Measurements from ENCODE around the gene GPN2. TPM values are rescaled to one million over a fixed set of nuclear protein-coding genes. Genes with fewer than 3 reads are reported as not detected.
"Not testable (repeated sequence)": the region's sequence is repeated elsewhere in the genome, so short reads cannot be mapped to it uniquely, and the experiment has no call there.

Gene GPN2
- polyA plus RNA-seq, 4 donors = 20.1 to 34.5 (median 30.1) TPM

GRCh38 chr1:26837665-26838064 is 52.4 kb downstream of the GPN2 start:
- DNase-seq (ENCODE audit: low read depth in 4 of 4, low spot score in 3 of 4) = not testable (repeated sequence)

- DNase-seq (ENCODE audit: low read depth in 4 of 4, low spot score in 3 of 4) = no peak
Measured at GRCh38 chr1:26833432-26834405, 56.4 kb downstream of the GPN2 start.

DNA sequence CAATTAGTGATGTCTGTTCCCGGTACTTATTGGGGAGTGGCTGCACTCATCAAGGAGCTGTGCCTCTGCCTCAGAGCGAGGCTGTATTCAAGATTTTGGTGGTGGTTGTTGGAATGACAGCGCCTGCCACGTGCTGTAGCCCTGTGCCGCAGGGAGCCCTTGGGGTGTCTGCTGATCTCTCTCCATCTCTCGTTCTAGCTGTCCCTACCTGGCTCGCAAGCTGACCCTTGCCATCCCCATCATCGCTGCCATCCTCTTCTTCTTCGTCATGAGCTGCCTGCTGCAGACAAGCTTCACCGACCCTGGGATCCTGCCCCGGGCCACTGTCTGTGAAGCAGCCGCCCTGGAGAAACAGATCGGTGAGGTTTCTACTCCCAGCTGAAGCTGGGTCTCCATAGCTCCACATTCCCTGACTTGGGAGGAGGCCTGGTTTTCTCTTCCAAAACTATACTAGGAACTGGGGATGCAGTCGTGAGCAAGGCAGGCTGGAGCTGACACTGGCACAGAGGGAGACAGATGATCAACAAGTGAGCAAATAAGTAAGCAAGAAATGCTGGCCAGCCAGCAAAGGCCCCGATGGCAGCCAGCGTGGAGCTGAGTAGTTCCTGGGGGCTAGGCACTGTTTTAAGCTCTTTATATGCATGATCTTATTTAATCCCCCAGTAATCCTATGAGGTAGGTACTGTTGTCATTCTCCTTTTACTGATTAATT is 57.7 kb downstream of the GPN2 start:
- no peak for DNase-seq (ENCODE audit: low read depth in 4 of 4, low spot score in 3 of 4)

DNA sequence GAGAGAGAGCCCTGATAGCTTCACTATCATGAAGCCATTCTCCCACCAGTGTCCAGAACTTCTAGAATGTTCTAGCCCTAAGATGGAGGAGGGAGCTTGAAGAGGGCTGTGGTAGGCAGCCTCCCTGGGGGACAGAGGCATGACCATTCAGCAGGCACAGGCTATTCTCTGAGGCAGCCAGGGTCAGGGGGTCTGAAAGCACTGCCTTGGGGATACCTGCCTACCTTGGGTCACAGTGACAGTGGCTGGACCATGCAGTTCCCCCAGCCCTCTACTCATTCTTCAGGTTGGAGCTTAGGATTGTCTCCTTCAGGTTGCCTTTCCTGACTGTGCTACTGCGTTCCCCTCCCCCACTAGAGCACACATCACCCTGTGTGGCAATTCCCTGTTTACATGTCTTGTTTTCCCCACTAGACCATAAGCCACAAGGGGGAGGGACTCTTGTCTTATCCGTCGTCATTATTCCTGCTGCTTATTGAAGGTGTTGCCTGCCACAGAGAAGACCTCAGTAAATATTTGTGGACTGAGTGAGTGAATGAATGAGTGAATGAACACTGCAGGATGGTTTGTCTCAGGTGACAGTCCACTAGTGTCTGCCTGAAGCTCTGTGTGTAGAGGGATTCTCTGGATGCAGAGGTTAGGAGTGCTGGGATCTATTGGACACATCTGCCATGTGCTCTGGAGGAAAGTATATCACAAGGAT is 58.4 kb downstream of the GPN2 start:
- no peak for DNase-seq (ENCODE audit: low read depth in 4 of 4, low spot score in 3 of 4)

DNA sequence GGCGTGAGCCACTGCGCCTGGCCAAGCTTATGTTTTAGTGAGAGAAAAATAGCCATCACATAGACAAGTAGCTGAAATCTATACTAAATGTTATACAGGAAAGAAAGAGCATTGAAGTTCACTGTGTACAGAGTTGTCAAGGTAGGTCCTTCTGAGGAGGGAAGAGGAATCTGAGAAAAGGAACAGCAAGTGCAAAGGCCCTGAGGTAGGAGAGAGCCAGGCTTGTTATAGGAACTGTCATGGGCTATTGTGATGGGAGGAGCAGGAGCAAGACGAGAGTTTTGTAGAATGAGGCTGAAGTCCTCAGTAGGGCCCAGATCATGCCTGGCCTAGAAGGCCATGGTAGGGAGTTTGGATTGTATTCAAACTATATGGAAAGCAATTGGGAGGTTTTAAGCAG is 59.0 kb downstream of the GPN2 start:
- no peak for DNase-seq (ENCODE audit: low read depth in 4 of 4, low spot score in 3 of 4)

DNA sequence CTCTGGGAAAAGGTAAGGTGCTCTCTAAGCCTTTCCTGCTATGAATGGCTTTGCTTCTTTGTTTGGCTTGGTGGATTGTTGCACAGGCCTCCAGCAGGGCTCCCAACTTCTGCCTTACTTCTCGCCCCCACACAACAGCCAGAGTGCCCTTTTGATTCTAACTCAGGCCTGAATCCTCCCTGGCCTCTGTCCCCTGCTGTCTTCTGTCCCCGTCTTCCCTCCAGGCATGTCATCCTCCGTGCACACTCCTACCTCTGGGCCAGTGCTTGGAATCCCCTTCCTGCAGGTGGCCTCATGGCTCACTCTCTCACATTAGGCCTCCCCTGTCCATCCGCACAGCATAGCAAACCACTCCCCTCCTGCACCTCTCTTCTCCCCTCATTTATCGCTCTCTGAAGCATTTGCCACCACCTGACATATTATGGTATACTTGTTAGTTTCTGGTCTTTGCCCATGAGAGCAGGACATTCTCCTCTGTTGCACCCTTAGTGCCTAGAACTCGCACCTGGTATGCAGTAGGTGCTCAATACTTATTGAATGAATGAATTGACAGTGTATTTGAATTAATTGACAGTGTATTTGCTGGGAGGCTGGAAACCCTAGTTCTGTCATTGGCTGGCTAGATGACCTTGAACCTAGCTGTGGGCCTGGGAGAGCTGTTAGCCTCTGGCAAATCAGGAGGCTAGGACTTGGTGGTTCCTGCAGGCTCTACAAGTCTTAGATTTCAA is 60.7 kb downstream of the GPN2 start:
- no peak for DNase-seq (ENCODE audit: low read depth in 4 of 4, low spot score in 3 of 4)

DNA sequence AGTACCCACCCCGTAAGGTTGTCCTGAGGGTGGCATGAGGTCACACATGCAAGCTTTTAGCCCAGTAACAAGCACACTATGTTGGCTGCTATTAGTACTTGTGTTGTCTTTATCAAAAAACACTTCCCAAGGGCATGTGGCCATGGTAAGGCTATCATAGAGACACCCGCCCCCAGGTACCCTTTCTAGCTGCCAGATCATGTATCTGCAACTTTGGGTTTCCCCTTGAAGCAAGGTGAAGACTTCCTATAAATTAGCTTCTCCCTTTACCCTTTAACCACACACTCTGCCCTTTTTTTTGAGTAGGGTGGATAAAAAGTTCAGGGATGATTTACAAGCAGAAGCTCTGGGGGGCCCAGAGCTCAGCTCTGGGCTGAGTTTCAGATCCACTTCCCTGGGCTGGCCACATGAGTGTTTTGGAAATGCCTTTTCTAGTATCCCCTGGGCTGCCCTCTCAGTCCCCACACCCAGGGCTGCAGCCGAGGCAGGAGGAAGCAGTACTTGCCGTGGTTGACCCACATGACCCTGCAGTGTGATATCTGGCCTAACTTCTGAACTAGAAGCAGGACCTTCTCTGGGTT is 61.6 kb downstream of the GPN2 start:
- DNase-seq (ENCODE audit: low read depth in 4 of 4, low spot score in 3 of 4) = no peak

GRCh38 chr1:26827663-26828062 is 62.4 kb downstream of the GPN2 start:
- no peak for DNase-seq (ENCODE audit: low read depth in 4 of 4, low spot score in 3 of 4)

- no peak for DNase-seq (ENCODE audit: low read depth in 4 of 4, low spot score in 3 of 4)
Measured at GRCh38 chr1:26827106-26827604, 62.9 kb downstream of the GPN2 start.

GRCh38 chr1:26826261-26827105 is 63.6 kb downstream of the GPN2 start, which contains the start of gene ZDHHC18:
Gene ZDHHC18, plus strand, starts transcription at chr1:26826688. Its CDS starts 117 bp downstream, at chr1:26826805.
- peak; percentile 29 to 56 (median 46) for DNase-seq (ENCODE audit: low read depth in 4 of 4, low spot score in 3 of 4)

Other genes starting within 250 kb of the GPN2 start
- gene ARID1A, start 194.3 kb downstream of the GPN2 start, polyA plus RNA-seq (ENCODE audit: insufficient read length in 4 of 4) = 100 to 1,000 TPM in 1 of 4 donors, 10 to 100 TPM in 3; 79.3 to 103 (median 91.0) TPM
- gene PIGV, start 102.3 kb downstream of the GPN2 start, polyA plus RNA-seq (ENCODE audit: insufficient read length in 4 of 4) = 10 to 100 TPM; 13.1 to 18.3 (median 16.8) TPM
- gene ZDHHC18, start 63.6 kb downstream of the GPN2 start, polyA plus RNA-seq (ENCODE audit: insufficient read length in 4 of 4) = 10 to 100 TPM; 19.4 to 23.3 (median 21.7) TPM
- gene SFN, start 27.1 kb downstream of the GPN2 start, polyA plus RNA-seq (ENCODE audit: insufficient read length in 4 of 4) = under 1 TPM; 0.49 to 1.00 (median 0.70) TPM
- 10 to 100 TPM; 11.4 to 17.6 (median 12.9) TPM for gene GPATCH3, start 10.2 kb upstream of the GPN2 start, polyA plus RNA-seq (ENCODE audit: insufficient read length in 4 of 4)
- 1 to 10 TPM in 2 of 4 donors, under 1 TPM in 2; 0.27 to 1.5 (median 1.1) TPM for gene NR0B2, start 23.7 kb upstream of the GPN2 start, polyA plus RNA-seq (ENCODE audit: insufficient read length in 4 of 4)
- 10 to 100 TPM; 57.2 to 99.1 (median 89.5) TPM for gene NUDC, start 31.5 kb upstream of the GPN2 start, polyA plus RNA-seq (ENCODE audit: insufficient read length in 4 of 4)
- gene KDF1, start 70.2 kb upstream of the GPN2 start, polyA plus RNA-seq (ENCODE audit: insufficient read length in 4 of 4) = 10 to 100 TPM in 1 of 4 donors, 1 to 10 TPM in 2, under 1 TPM in 1; 0.20 to 11.0 (median 8.7) TPM
- gene TRNP1, start 103.4 kb upstream of the GPN2 start, polyA plus RNA-seq (ENCODE audit: insufficient read length in 4 of 4) = 1 to 10 TPM; 4.6 to 7.6 (median 6.6) TPM
- 1 to 10 TPM in 2 of 4 donors, under 1 TPM in 2; 0.72 to 1.6 (median 0.93) TPM for gene TENT5B, start 122.6 kb upstream of the GPN2 start, polyA plus RNA-seq (ENCODE audit: insufficient read length in 4 of 4)